ENCODE results near the gene USP33. TPM values are rescaled to one million over a fixed set of nuclear protein-coding genes. Genes with fewer than 3 reads are reported as not detected.

Gene USP33
- polyA plus RNA-seq (2013, experiment 1 of 2): 44.2 TPM
- polyA plus RNA-seq (2013, experiment 2 of 2): 42.9 TPM

DNA sequence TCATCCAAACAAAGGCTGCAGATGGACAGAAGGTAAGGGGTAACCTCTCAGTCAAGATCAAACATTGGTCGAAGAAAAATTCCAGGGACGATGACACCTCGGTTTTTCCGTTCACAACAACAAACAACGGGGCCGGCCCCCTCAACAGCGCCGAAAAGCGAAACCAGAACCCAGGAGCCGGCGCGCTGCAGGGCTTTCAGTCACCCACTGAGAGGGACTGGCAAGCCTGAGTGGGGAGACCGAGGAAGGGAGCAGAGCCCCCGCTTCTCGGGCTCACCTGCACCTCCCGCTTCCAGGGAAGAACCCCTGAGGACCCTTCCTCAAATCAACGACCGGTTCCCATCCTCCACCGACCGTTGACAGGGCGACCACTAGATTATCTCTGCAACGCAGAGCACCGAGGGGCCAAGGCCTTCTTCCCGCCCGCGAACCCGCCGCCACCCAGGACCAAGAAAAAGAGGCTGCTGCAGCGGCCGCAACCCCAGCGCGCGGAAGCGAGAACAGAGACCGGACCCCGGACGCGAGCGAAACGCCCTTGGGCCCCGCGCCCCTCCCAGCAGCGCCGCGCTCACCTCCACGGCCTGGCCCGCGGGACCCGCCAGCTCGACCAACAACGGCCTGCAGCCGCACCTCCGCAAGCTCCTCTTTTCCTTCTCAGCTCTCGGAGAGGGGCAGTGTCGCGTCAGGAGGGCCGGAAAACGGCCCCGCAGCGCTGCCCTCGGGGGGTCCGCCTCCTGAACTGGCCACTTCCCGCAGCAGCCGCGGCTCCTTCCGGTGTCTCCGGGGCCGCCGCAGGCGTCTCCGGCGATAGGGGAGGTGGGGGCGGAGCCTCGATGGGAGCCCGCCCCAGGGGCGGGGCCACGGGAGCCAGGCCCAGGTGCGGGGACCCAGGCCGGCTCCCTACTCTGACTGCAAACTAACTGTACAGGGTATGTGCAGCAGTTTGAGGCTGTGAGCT lies at the start of gene USP33:
TSS of gene USP33 (minus strand) at position 782 of the 958 bp plus-strand sequence. CDS start 18,155 bp downstream, outside the sequence.
- peak; percentile 92 for DNase-seq
- Histone ChIP-seq H2BK5ac (ENCODE audit: low read length) (peak within 1 kb of the TSS; percentile 39), H3K56ac (ENCODE audit: low read length) (peak within 1 kb of the TSS; percentile 95), H3K79me1 (ENCODE audit: low read length) (peaks cover 6% of the 10 kb centered on the region), H3K27ac (ENCODE audit: low read depth, low read length) (peak within 1 kb of the TSS; percentile 83), H2BK15ac (replicated peaks; ENCODE audit: low read depth) (no peak within 1 kb of the TSS), H3K18ac (ENCODE audit: low read length) (peak within 1 kb of the TSS; percentile 44), H3K4me3 (ENCODE audit: low read length) (peak within 1 kb of the TSS; percentile 93), H3K36me3 (ENCODE audit: control insufficient read depth, insufficient read depth, low read length) (no peaks in the 10 kb centered on the region), H3K27me3 (ENCODE audit: insufficient read depth, low read length, poor library complexity) (no peaks in the 10 kb centered on the region), H4K5ac (ENCODE audit: low read length) (no peak within 1 kb of the TSS), H3K79me2 (ENCODE audit: control insufficient read depth, insufficient read depth, low read length) (peaks cover 30% of the 10 kb centered on the region), H3K4ac (ENCODE audit: low read depth, low read length) (peak within 1 kb of the TSS; percentile 41), H2AK5ac (ENCODE audit: low read length) (no peak within 1 kb of the TSS), H3K4me1 (ENCODE audit: control insufficient read depth, low read depth, low read length) (peaks cover 5% of the 10 kb centered on the region), H4K8ac (ENCODE audit: low read depth, low read length) (no peak within 1 kb of the TSS), H2BK120ac (ENCODE audit: low read depth, low read length) (no peak within 1 kb of the TSS), H3K23ac (ENCODE audit: low read length) (no peak within 1 kb of the TSS), H3K4me2 (ENCODE audit: low read length) (peak within 1 kb of the TSS; percentile 23), H3K9ac (ENCODE audit: low read length) (peak within 1 kb of the TSS; percentile 91)
- no CpG with 5 or more reads among the region's 79 CpGs for WGBS (ENCODE audit: extremely low coverage, insufficient coverage, low lambda C conversion rate)

DNA sequence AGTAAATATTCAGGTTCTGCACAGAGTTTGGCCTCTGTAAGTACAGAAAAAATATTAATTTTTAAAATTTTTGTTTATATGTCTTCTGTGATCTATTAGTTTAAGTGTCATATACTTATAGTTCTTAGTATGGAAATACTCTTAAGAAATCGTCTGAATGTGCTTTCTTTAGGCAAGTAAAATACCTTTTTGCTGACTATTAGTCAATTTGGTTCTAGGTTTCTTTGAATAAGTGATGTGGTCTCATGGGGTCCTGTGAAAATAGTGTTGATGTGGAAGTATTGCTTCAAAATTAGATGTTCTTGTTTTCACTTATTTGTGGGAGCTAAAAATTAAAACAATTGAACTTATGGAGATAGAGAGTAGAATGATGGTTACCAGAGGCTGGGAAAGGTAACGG lies 43.7 kb upstream of the USP33 start:
- Histone ChIP-seq H2BK5ac (ENCODE audit: low read length) (no peak overlapping the region), H2AK5ac (ENCODE audit: low read length) (no peak overlapping the region), H3K79me2 (ENCODE audit: control insufficient read depth, insufficient read depth, low read length) (no peaks in the 10 kb centered on the region), H4K8ac (ENCODE audit: low read depth, low read length) (no peak overlapping the region), H3K23ac (ENCODE audit: low read length) (no peak overlapping the region), H3K4me3 (ENCODE audit: low read length) (no peak overlapping the region), H3K79me1 (ENCODE audit: low read length) (no peaks in the 10 kb centered on the region), H3K4me1 (ENCODE audit: control insufficient read depth, low read depth, low read length) (no peaks in the 10 kb centered on the region), H3K56ac (ENCODE audit: low read length) (no peak overlapping the region), H3K27me3 (ENCODE audit: insufficient read depth, low read length, poor library complexity) (no peaks in the 10 kb centered on the region), H3K4ac (ENCODE audit: low read depth, low read length) (no peak overlapping the region), H2BK120ac (ENCODE audit: low read depth, low read length) (no peak overlapping the region), H3K9ac (ENCODE audit: low read length) (no peak overlapping the region), H2BK15ac (replicated peaks; ENCODE audit: low read depth) (no peak overlapping the region), H3K36me3 (ENCODE audit: control insufficient read depth, insufficient read depth, low read length) (no peaks in the 10 kb centered on the region), H3K4me2 (ENCODE audit: low read length) (no peak overlapping the region), H3K18ac (ENCODE audit: low read length) (no peak overlapping the region), H4K5ac (ENCODE audit: low read length) (no peak overlapping the region), H3K27ac (ENCODE audit: low read depth, low read length) (no peak overlapping the region)
- no CpG with 5 or more reads among the region's 2 CpGs for WGBS (ENCODE audit: extremely low coverage, insufficient coverage, low lambda C conversion rate)
- DNase-seq: no peak

DNA sequence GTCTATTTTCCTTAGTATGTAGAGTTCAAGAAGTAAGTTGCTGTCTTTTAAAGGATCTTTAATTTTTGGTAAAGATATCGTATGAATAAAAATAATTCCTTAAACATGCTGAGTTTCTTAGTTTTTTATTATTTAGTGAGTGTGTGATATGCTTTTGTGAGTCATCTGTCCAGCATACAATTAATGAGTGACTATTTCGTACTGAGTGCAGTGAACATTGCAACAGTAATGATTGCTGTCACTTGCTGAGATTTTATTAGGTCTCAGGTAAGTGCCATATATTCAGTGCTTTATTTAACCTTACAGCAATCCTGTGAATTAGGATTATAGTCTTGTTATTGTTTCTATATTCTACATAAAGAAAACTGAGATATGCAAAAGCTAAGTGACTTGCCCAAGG lies 42.4 kb upstream of the USP33 start:
- H2BK120ac ChIP-seq (ENCODE audit: low read depth, low read length): no peak overlapping the region
- H4K5ac ChIP-seq (ENCODE audit: low read length): no peak overlapping the region
- no peak overlapping the region for H3K9ac ChIP-seq (ENCODE audit: low read length)
- no peak overlapping the region for H2BK5ac ChIP-seq (ENCODE audit: low read length)
- H3K4ac ChIP-seq (ENCODE audit: low read depth, low read length): no peak overlapping the region
- H3K4me1 ChIP-seq (ENCODE audit: control insufficient read depth, low read depth, low read length): no peaks in the 10 kb centered on the region
- H3K27ac ChIP-seq (ENCODE audit: low read depth, low read length): no peak overlapping the region
- H3K79me2 ChIP-seq (ENCODE audit: control insufficient read depth, insufficient read depth, low read length): no peaks in the 10 kb centered on the region
- WGBS (ENCODE audit: extremely low coverage, insufficient coverage, low lambda C conversion rate): 100% methylated on average over 1 of the region's 2 CpGs
- H3K36me3 ChIP-seq (ENCODE audit: control insufficient read depth, insufficient read depth, low read length): no peaks in the 10 kb centered on the region
- no peak overlapping the region for H3K4me2 ChIP-seq (ENCODE audit: low read length)
- H3K56ac ChIP-seq (ENCODE audit: low read length): no peak overlapping the region
- H3K79me1 ChIP-seq (ENCODE audit: low read length): no peaks in the 10 kb centered on the region
- H3K27me3 ChIP-seq (ENCODE audit: insufficient read depth, low read length, poor library complexity): no peaks in the 10 kb centered on the region
- no peak overlapping the region for H3K4me3 ChIP-seq (ENCODE audit: low read length)
- no peak overlapping the region for H4K8ac ChIP-seq (ENCODE audit: low read depth, low read length)
- H2BK15ac ChIP-seq (replicated peaks; ENCODE audit: low read depth): no peak overlapping the region
- H2AK5ac ChIP-seq (ENCODE audit: low read length): no peak overlapping the region
- no peak overlapping the region for H3K18ac ChIP-seq (ENCODE audit: low read length)
- H3K23ac ChIP-seq (ENCODE audit: low read length): no peak overlapping the region
- DNase-seq: no peak

DNA sequence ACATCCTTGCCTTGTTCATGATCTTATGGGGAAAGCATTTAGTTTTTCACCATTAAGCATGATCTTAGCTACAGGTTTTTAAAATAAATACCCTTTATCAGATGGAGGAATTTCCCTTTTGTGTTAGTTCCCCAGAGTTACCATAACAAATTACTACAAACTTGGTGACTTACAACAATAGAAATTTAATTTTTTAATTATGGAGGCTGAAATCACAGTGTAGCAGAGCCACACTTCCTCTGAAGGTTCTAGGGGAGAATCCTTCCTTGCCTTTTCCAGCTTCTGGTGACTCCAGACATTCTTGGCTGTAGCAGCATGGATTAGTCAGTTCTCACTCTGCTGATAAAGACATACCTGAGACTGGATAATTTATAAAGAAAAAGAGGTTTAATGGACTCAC lies 38.3 kb upstream of the USP33 start:
- Histone ChIP-seq H3K27me3 (ENCODE audit: insufficient read depth, low read length, poor library complexity) (no peaks in the 10 kb centered on the region), H3K79me2 (ENCODE audit: control insufficient read depth, insufficient read depth, low read length) (no peaks in the 10 kb centered on the region), H3K36me3 (ENCODE audit: control insufficient read depth, insufficient read depth, low read length) (no peaks in the 10 kb centered on the region), H2BK15ac (replicated peaks; ENCODE audit: low read depth) (no peak overlapping the region), H3K27ac (ENCODE audit: low read depth, low read length) (no peak overlapping the region), H2BK120ac (ENCODE audit: low read depth, low read length) (no peak overlapping the region), H2BK5ac (ENCODE audit: low read length) (no peak overlapping the region), H3K79me1 (ENCODE audit: low read length) (no peaks in the 10 kb centered on the region), H3K56ac (ENCODE audit: low read length) (no peak overlapping the region), H3K23ac (ENCODE audit: low read length) (no peak overlapping the region), H3K4me3 (ENCODE audit: low read length) (no peak overlapping the region), H3K18ac (ENCODE audit: low read length) (no peak overlapping the region), H2AK5ac (ENCODE audit: low read length) (no peak overlapping the region), H4K8ac (ENCODE audit: low read depth, low read length) (no peak overlapping the region), H4K5ac (ENCODE audit: low read length) (no peak overlapping the region), H3K9ac (ENCODE audit: low read length) (no peak overlapping the region), H3K4me2 (ENCODE audit: low read length) (no peak overlapping the region), H3K4me1 (ENCODE audit: control insufficient read depth, low read depth, low read length) (no peaks in the 10 kb centered on the region), H3K4ac (ENCODE audit: low read depth, low read length) (no peak overlapping the region)
- DNase-seq: peak; percentile 13

DNA sequence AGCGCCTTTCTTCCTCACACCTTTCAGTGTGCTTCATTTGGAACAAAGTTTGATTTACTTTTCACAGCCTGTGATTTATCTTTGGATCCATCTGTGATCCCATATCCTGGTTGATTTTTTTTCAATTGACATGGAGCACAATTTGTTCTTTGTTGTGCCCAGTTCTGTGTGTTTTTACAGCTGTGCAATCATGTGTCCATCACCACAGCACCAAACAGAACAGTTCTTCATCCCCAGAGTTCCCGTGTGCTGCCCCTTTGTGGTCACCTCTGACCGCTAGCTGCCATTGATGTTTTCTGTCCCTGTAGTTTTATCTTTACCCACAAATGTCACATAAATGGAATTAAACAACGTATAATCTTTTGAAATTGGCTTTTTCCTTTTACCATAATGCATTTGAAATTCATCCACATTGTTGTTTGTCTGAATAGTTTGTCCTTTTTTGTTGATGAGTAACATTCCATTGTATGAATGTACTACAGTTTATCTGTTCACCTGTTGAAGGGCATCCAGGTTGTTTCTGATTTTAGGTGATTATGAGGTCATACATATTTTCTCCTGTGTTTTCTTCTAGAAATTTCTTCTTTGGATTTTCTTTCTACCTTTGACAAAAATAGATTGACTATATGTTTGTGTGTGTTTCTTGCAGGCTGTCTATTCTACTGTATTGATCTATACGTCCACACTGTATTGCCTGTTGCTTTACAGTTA lies 37.2 kb upstream of the USP33 start:
- no peaks in the 10 kb centered on the region for H3K79me2 ChIP-seq (ENCODE audit: control insufficient read depth, insufficient read depth, low read length)
- H2BK120ac ChIP-seq (ENCODE audit: low read depth, low read length): no peak overlapping the region
- WGBS (ENCODE audit: extremely low coverage, insufficient coverage, low lambda C conversion rate): no CpG with 5 or more reads among the region's 5 CpGs
- no peak for DNase-seq
- H3K79me1 ChIP-seq (ENCODE audit: low read length): no peaks in the 10 kb centered on the region
- H3K23ac ChIP-seq (ENCODE audit: low read length): no peak overlapping the region
- no peak overlapping the region for H3K9ac ChIP-seq (ENCODE audit: low read length)
- H2BK5ac ChIP-seq (ENCODE audit: low read length): no peak overlapping the region
- no peak overlapping the region for H3K4ac ChIP-seq (ENCODE audit: low read depth, low read length)
- H3K27me3 ChIP-seq (ENCODE audit: insufficient read depth, low read length, poor library complexity): no peaks in the 10 kb centered on the region
- no peak overlapping the region for H3K56ac ChIP-seq (ENCODE audit: low read length)
- H4K5ac ChIP-seq (ENCODE audit: low read length): no peak overlapping the region
- H3K36me3 ChIP-seq (ENCODE audit: control insufficient read depth, insufficient read depth, low read length): no peaks in the 10 kb centered on the region
- H2AK5ac ChIP-seq (ENCODE audit: low read length): no peak overlapping the region
- no peak overlapping the region for H3K4me3 ChIP-seq (ENCODE audit: low read length)
- no peak overlapping the region for H4K8ac ChIP-seq (ENCODE audit: low read depth, low read length)
- H3K27ac ChIP-seq (ENCODE audit: low read depth, low read length): no peak overlapping the region
- no peaks in the 10 kb centered on the region for H3K4me1 ChIP-seq (ENCODE audit: control insufficient read depth, low read depth, low read length)
- no peak overlapping the region for H3K4me2 ChIP-seq (ENCODE audit: low read length)
- H3K18ac ChIP-seq (ENCODE audit: low read length): no peak overlapping the region
- H2BK15ac ChIP-seq (replicated peaks; ENCODE audit: low read depth): no peak overlapping the region

Data from mesendoderm (in vitro differentiated cells).